ENCODE results near the gene TM4SF4.

DNA sequence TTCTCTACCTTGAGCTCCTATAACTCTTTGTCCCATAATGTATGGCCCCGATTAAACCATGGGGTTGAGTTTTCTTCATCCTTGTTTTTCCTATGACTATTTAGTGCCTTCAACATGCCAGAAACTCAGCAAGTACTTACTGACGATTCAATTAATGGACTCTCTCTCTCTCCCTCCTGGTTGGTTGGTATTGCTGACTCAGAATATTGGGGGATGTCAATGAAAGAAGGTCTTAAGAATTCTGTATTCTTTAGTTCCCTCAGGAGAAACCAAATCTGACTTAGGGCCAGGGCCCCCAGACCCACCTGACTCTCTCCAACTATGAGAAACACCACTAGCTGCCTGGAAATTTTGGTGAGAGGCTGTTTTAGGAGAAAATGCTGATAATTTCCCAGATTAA lies 40.8 kb downstream of the TM4SF4 start:
- no peak for TF ChIP-seq TAF1 (conservative IDR thresholded peaks at IDR 0.05)
- TF ChIP-seq, protein P1, sequence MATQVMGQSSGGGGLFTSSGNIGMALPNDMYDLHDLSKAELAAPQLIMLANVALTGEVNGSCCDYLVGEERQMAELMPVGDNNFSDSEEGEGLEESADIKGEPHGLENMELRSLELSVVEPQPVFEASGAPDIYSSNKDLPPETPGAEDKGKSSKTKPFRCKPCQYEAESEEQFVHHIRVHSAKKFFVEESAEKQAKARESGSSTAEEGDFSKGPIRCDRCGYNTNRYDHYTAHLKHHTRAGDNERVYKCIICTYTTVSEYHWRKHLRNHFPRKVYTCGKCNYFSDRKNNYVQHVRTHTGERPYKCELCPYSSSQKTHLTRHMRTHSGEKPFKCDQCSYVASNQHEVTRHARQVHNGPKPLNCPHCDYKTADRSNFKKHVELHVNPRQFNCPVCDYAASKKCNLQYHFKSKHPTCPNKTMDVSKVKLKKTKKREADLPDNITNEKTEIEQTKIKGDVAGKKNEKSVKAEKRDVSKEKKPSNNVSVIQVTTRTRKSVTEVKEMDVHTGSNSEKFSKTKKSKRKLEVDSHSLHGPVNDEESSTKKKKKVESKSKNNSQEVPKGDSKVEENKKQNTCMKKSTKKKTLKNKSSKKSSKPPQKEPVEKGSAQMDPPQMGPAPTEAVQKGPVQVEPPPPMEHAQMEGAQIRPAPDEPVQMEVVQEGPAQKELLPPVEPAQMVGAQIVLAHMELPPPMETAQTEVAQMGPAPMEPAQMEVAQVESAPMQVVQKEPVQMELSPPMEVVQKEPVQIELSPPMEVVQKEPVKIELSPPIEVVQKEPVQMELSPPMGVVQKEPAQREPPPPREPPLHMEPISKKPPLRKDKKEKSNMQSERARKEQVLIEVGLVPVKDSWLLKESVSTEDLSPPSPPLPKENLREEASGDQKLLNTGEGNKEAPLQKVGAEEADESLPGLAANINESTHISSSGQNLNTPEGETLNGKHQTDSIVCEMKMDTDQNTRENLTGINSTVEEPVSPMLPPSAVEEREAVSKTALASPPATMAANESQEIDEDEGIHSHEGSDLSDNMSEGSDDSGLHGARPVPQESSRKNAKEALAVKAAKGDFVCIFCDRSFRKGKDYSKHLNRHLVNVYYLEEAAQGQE (IDR thresholded peaks at IDR 0.05), result no peak

Data from liver (tissue), 2 donors.